ENCODE results near the gene MISP. TPM values are rescaled to one million over a fixed set of nuclear protein-coding genes. Genes with fewer than 3 reads are reported as not detected.

MISP gene
- total and polyA plus RNA-seq, 9 of the 15 experiments (the other 6 are each of a cell fraction or from before 2014, with no cell fraction given), result 0.04 to 0.29 (median 0.05) TPM; not detected in 5

GRCh38 chr19:791567-792305, 40.8 kb downstream of the MISP start (continued):
- TF ChIP-seq RNF219 (CRISPR knock-in tag; IDR thresholded peaks at IDR 0.05) (no peak), TAF15 (IDR thresholded peaks at IDR 0.05; ENCODE audit: low read depth, low read length) (no peak), THRB (CRISPR knock-in tag; conservative IDR thresholded peaks at IDR 0.05) (no peak), ZNF212 (CRISPR knock-in tag; IDR thresholded peaks at IDR 0.05) (no peak), ZFPM2 (CRISPR knock-in tag; IDR thresholded peaks at IDR 0.05) (no peak), ZNF316 (IDR thresholded peaks at IDR 0.05) (no peak), CHD4 (IDR thresholded peaks at IDR 0.05; ENCODE audit: insufficient read depth, insufficient replicate concordance, low read depth, low read length, poor library complexity, severe bottlenecking) (no peak), HDGF (IDR thresholded peaks at IDR 0.05) (no peak), SREBF1 (IDR thresholded peaks at IDR 0.05; ENCODE audit: borderline replicate concordance, low read depth, low read length) (no peak), ZNF512 (tag; IDR thresholded peaks at IDR 0.05) (no peak), MBD2 (IDR thresholded peaks at IDR 0.05; ENCODE audit: borderline replicate concordance, low read depth) (peak; percentile 70), NCOA1 (IDR thresholded peaks at IDR 0.05; ENCODE audit: low read depth) (peak; percentile 44; the same call in 1 of the 2 replicates), ZNF644 (tag; IDR thresholded peaks at IDR 0.05; ENCODE audit: low read depth) (0 out of 2 replicates have a peak, but pooled peaks have one; percentile 15), RBM34 (IDR thresholded peaks at IDR 0.05; ENCODE audit: borderline replicate concordance, insufficient read depth, low read length) (no peak), SFPQ (IDR thresholded peaks at IDR 0.05; ENCODE audit: low read depth, low read length) (no peak), NCOA6 (IDR thresholded peaks at IDR 0.05) (no peak)
